Spleen (tissue), 11 donors: ENCODE measurements around the gene DRICH1. TPM values are rescaled to one million over a fixed set of nuclear protein-coding genes. Genes with fewer than 3 reads are reported as not detected.

Source experiments
- DNase-seq: peaks from one replicate; pipeline ENCODE4 v3.0.0-alpha.2; 2020
- H3K27ac ChIP-seq, 8 donors: fragments of 200-600 bp; sonication (generic) in 7 of 8; 1 replicate in 4 of 8; 2 replicates in 4 of 8; pipeline versions ENCODE4 v1.5.0 to v1.8.0; 2016 to 2021; ENCODE audit warnings: inconsistent platforms in 4 of 8, mild to moderate bottlenecking in 4 of 8, moderate library complexity in 1 of 8
- H3K27me3 ChIP-seq, 7 donors: fragments of 200-600 bp; sonication (generic) in 6 of 7; replicated peaks in 1 of 7; 1 replicate in 4 of 7; 2 replicates in 3 of 7; pipeline versions ENCODE4 v1.5.0 to v1.8.0; 2016 to 2021; ENCODE audit warnings: inconsistent platforms in 3 of 7, mild to moderate bottlenecking in 1 of 7
- H3K36me3 ChIP-seq, 6 donors: fragments of 200-600 bp; sonication (generic) in 5 of 6; 1 replicate in 4 of 6; 2 replicates in 2 of 6; pipeline versions ENCODE4 v1.5.0 to v1.8.0; 2016 to 2021; ENCODE audit warnings: inconsistent platforms in 2 of 6
- H3K4me1 ChIP-seq, 6 donors: fragments of 200-600 bp; sonication (generic) in 5 of 6; 1 replicate in 3 of 6; 2 replicates in 3 of 6; pipeline versions ENCODE4 v1.5.0 to v1.8.0; 2016 to 2021; ENCODE audit warnings: inconsistent platforms in 3 of 6
- H3K4me3 ChIP-seq, 8 donors: fragments of 200-600 bp; sonication (generic) in 7 of 8; 1 replicate in 4 of 8; 2 replicates in 4 of 8; pipeline versions ENCODE4 v1.5.0 to v1.8.0; 2016 to 2021; ENCODE audit warnings: inconsistent platforms in 4 of 8, mild to moderate bottlenecking in 4 of 8, moderate library complexity in 2 of 8
- H3K9me3 ChIP-seq, 8 donors: fragments of 200-600 bp; sonication (generic) in 7 of 8; 1 replicate in 4 of 8; 2 replicates in 4 of 8; pipeline versions ENCODE4 v1.5.0 to v1.8.0; 2016 to 2021; ENCODE audit warnings: inconsistent platforms in 4 of 8
- POLR2A ChIP-seq, 3 donors: fragments of 450-650 bp; IDR thresholded peaks; one replicate each; pipeline ENCODE4 v1.5.1; 2017; ENCODE audit warnings: antibody characterized with exemption in 3 of 3, mild to moderate bottlenecking in 1 of 3
- POLR2AphosphoS5 ChIP-seq, 3 donors: sonication (generic); formaldehyde crosslinking; IDR thresholded peaks; one replicate each; pipeline ENCODE4 v1.5.1; 2017; ENCODE audit warnings: antibody characterized with exemption in 3 of 3
- WGBS, 5 donors: extraction: QIAGEN DNeasy Blood & Tissue Kit in 3 of 5; methylation state at CpG; one replicate each; pipeline versions ENCODE4 v1.1.5 to v1.1.7; 2013 to 2018; 5-methylcytosine and 5-hydroxymethylcytosine counted together
- intact Hi-C: fragments of 100-400 bp; cut with DNase I; formaldehyde crosslinking; loops from one replicate; pipeline ENCODE4 v1.15.0; 2023; ENCODE audit warnings: low total_unique reads
- polyA plus RNA-seq, 3 donors: library from polyadenylated mRNA; stranded (reverse); fragments of 200-250 nt; gene quantifications; one replicate each; pipeline ENCODE4 v1.2.1, GENCODE V29; 2013
- total RNA-seq, 7 donors: library from RNA; depleted of rRNA in 3 of 7; stranded (reverse); fragments of >200 nt in 3 of 7; fragmentation: NEBNext Ultra II Directional in 4 of 7; extraction: Animal tissue kit (Norgen Biotek cat#: 25700) in 4 of 7; gene quantifications; one replicate each; pipeline versions ENCODE4 v1.1.0 to v1.2.1, GENCODE V29; 2016 to 2021
- TF ChIP-seq, protein P1 (sequence below), 11 experiments: fragments of 200-600 bp in 7 of 11; fragments of 450-650 bp in 4 of 11; sonication (generic) in 4 of 11; IDR thresholded peaks in 8 of 11; conservative IDR thresholded peaks in 3 of 11; 1 replicate in 7 of 11; 2 replicates in 4 of 11; pipeline versions ENCODE4 v1.4.0 to v1.8.0; 2016 to 2021; ENCODE audit warnings: antibody characterized with exemption in 11 of 11, inconsistent platforms in 4 of 11, mild to moderate bottlenecking in 1 of 11
- donor health status: healthy with polysubstance abuse.
- donor health status: DM: no; HTN: no; CAD: no; lungs with moderate emphysema.
- donor health status: DM: no; HTN: no; CAD: no.
- donor health status: Bipolar disorder and iron deficiency.
- donor health status: healthy.
- donor health status: DM: no; HTN: no; CAD: no.
- donor health status: DM: yes; HTN: yes; CAD: no.

Gene DRICH1
- total and polyA plus RNA-seq, 10 donors = 0.29 to 2.5 (median 1.9) TPM; not detected in 3

DNA sequence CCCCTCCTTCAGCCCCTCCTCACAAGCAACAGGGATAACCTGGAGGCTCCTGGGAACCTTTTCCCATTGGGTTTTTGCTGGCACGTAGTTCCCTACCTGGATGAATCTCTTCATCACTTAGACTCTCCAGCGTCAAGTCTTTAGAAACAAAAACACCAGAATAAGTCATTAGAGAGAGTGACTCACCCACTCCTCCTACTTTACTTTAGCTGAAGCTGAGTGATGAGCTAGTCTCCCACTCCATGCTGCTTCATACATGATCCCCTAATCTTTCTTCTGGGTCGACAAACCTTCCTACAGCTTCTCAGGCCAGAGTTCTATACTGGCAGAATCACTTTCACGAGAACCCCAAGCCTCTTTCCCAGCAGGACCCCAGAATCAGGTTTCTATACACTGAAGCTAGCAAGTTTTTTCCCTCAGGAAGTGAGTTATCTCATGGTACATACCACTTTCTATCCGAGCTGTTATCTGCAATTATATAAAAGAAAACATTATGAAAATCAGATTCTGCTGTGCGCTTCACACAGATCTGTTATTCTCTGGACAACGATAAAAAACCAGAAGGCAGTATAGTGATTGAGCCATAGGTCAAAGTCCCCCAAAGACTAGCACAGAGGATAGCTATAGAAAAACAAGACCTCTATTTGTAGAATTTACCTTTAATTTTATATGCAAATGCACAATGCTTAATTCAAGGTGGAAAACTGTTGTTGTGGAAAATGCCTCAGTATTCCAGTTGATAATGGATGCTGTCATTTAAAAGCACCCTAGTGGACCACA lies 18.7 kb downstream of the DRICH1 start:
- no peak overlapping the region for H3K27ac ChIP-seq
- peaks cover 0 to 60% (median 0%) of the 10 kb centered on the region in 6 donors for H3K36me3 ChIP-seq
- H3K4me1 ChIP-seq = no peaks in the 10 kb centered on the region
- WGBS, 5 donors = 85 to 90% (median 87%) methylated on average over 7 of the region's 7 CpGs
- no peak overlapping the region for H3K4me3 ChIP-seq
- no peaks in the 10 kb centered on the region for H3K27me3 ChIP-seq
- TF ChIP-seq, protein P1, sequence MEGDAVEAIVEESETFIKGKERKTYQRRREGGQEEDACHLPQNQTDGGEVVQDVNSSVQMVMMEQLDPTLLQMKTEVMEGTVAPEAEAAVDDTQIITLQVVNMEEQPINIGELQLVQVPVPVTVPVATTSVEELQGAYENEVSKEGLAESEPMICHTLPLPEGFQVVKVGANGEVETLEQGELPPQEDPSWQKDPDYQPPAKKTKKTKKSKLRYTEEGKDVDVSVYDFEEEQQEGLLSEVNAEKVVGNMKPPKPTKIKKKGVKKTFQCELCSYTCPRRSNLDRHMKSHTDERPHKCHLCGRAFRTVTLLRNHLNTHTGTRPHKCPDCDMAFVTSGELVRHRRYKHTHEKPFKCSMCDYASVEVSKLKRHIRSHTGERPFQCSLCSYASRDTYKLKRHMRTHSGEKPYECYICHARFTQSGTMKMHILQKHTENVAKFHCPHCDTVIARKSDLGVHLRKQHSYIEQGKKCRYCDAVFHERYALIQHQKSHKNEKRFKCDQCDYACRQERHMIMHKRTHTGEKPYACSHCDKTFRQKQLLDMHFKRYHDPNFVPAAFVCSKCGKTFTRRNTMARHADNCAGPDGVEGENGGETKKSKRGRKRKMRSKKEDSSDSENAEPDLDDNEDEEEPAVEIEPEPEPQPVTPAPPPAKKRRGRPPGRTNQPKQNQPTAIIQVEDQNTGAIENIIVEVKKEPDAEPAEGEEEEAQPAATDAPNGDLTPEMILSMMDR (IDR thresholded peaks at IDR 0.05 in 8 of 11, conservative IDR thresholded peaks at IDR 0.05 in 3 of 11) = no peak
- TF ChIP-seq POLR2AphosphoS5 (IDR thresholded peaks at IDR 0.05) (no peak), POLR2A (IDR thresholded peaks at IDR 0.05) (no peak)
- no peaks in the 10 kb centered on the region for H3K9me3 ChIP-seq
- intact Hi-C loops = no loop called here
- DNase-seq = no peak

DNA sequence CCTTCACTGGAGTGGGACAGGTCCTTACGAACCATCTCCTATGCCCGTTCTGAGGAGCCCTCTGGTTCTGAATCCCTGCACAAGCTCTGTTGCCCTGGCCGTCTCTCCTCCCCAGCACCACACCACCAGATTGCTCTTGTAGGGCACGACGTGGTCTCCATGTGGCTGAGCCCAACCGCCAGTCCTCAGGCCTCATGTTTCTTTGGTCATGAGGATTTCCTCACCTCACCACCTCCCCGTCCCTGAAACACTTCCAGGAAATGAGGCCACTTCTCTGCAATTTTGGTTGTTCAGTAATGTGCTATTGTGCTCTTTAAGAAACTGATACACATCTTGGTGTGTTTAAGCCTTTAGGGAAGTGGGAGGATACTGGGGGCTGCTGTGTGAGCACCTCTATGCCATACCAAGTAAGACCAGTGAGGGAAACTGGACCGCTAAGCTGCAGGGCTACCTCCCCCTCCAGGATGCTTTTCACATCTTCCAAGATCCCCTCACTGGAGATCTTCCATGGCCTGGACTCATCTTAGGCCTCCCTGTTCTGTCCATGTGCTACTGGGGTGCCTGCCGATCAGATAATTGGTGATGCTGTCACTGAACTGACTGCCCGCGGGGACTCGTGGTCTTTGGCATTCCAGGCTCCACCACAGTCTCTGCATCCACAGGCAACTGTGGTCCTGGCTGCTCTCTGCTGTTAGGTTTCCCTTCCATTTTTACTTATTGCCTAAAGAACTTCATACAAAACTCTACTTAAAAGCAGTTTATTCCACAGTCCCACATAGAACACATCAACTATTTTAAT lies 21.9 kb downstream of the DRICH1 start:
- H3K36me3 ChIP-seq = peaks cover 0 to 45% (median 0%) of the 10 kb centered on the region in 6 donors
- no peaks in the 10 kb centered on the region for H3K4me1 ChIP-seq
- H3K9me3 ChIP-seq = no peaks in the 10 kb centered on the region
- TF ChIP-seq, protein P1 (IDR thresholded peaks at IDR 0.05 in 8 of 11, conservative IDR thresholded peaks at IDR 0.05 in 3 of 11) = no peak
- TF ChIP-seq POLR2AphosphoS5 (IDR thresholded peaks at IDR 0.05) (no peak), POLR2A (IDR thresholded peaks at IDR 0.05) (no peak)
- no peak for DNase-seq
- intact Hi-C loops = no loop called here
- H3K4me3 ChIP-seq = no peak overlapping the region
- WGBS, 5 donors = 64 to 79% (median 71%) methylated on average over 12 of the region's 12 CpGs
- no peaks in the 10 kb centered on the region for H3K27me3 ChIP-seq
- no peak overlapping the region for H3K27ac ChIP-seq

DNA sequence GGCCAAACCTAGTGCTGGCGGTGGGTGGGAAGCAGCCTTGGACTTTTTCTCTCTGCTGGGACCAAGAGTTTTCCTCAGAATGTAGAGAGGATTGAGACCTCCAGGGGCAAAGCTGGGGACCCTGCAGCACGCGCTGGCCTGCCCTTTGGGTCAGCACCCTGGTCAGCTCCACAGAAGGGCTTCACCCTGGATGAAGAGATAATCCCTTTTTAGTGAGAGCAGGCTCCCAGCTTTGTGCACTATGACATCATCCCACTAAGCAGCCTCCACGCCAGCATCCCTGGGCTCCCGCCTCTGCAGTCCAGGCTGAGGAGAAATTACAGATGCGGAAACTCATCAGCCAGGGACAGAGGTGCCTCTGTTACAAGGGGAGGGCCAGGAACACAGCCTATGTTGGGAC lies 23.5 kb downstream of the DRICH1 start:
- no peaks in the 10 kb centered on the region for H3K27me3 ChIP-seq
- H3K4me3 ChIP-seq = no peak overlapping the region
- no peak overlapping the region for H3K27ac ChIP-seq
- no peaks in the 10 kb centered on the region for H3K9me3 ChIP-seq
- TF ChIP-seq, protein P1 (IDR thresholded peaks at IDR 0.05 in 8 of 11, conservative IDR thresholded peaks at IDR 0.05 in 3 of 11) = no peak
- TF ChIP-seq POLR2AphosphoS5 (IDR thresholded peaks at IDR 0.05) = no peak
- TF ChIP-seq POLR2A (IDR thresholded peaks at IDR 0.05) = no peak
- no peaks in the 10 kb centered on the region for H3K4me1 ChIP-seq
- WGBS, 5 donors = 80 to 100% (median 83%) methylated on average over 1 to 6 of the region's 6 CpGs
- intact Hi-C loops = no loop called here
- peaks cover 0 to 36% (median 0%) of the 10 kb centered on the region in 6 donors for H3K36me3 ChIP-seq
- no peak for DNase-seq
